GM12872 (cell line): ENCODE measurements around the gene FZD2.

Experiments used
- TF ChIP-seq, protein P1 (sequence below): IDR thresholded peaks from 3 replicates; pipeline ENCODE4 v1.5.1; 2011; ENCODE audit warnings: low read depth, mild to moderate bottlenecking, low read length, moderate library complexity; ENCODE audit not compliant: insufficient read depth

FZD2 gene

DNA sequence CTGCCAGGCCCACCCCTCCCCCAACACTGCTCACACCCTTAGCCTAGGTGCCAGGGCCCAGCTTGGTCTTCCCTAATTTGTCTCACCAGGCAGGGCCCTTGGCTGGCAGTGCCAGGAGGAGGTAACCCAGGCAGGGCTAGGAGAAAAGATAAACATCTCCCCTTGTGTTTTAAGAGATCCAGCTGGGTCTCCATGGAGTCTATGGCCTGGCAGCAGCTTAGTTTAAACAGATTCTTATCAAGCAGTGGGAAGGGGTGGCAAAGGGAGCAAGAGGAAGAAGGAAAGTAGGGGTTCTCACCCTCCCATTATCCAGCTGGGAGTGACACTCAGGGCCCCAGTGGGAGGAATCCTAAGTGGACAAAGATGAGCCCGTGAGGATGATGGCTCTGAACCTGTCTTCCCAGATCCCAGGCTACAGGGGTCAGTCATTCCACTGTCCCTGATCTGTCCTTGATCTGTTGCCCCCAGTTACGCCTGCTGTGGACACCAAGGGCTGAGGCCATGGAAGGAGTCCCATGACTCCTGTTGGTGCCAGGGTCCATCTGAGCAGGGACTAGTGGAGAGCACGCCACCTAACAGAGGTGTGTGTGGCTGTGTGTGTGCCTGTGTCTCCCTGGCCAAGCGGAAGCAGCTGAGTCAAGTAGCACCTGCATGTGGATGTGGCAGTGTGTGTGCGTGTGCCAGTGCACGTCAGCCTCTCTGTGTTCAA lies 51.6 kb downstream of the FZD2 start:
- TF ChIP-seq, protein P1, sequence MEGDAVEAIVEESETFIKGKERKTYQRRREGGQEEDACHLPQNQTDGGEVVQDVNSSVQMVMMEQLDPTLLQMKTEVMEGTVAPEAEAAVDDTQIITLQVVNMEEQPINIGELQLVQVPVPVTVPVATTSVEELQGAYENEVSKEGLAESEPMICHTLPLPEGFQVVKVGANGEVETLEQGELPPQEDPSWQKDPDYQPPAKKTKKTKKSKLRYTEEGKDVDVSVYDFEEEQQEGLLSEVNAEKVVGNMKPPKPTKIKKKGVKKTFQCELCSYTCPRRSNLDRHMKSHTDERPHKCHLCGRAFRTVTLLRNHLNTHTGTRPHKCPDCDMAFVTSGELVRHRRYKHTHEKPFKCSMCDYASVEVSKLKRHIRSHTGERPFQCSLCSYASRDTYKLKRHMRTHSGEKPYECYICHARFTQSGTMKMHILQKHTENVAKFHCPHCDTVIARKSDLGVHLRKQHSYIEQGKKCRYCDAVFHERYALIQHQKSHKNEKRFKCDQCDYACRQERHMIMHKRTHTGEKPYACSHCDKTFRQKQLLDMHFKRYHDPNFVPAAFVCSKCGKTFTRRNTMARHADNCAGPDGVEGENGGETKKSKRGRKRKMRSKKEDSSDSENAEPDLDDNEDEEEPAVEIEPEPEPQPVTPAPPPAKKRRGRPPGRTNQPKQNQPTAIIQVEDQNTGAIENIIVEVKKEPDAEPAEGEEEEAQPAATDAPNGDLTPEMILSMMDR: no peak

DNA sequence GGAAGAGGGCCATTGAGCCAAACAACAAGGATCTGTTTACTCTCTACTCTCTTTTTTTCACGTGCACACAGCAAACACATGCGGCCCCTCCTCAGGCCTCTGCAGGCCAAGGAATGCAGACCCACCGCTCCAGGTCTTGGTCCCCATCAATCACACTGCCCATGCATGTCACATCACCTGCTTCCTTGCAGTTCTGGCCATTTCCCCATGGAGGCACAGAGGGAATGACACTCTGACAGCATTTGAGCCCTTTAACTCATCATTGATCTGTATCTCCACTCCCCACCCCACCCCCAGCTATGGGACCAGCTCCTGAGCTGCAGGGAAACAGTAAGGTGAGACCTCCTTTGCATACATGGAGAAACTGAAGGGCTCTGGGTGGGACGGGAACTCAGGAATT lies 53.0 kb downstream of the FZD2 start:
- TF ChIP-seq, protein P1: no peak
